Measurements from ENCODE around the gene LMTK2.

LMTK2 gene

GRCh38 chr7:98191668-98192431 is 85.2 kb downstream of the LMTK2 start:
- Histone ChIP-seq H3K27me3 (ENCODE audit: insufficient read depth, low read length, poor library complexity, severe bottlenecking) (no peaks in the 10 kb centered on the region), H4K20me1 (ENCODE audit: insufficient read depth, low read length, poor library complexity, severe bottlenecking) (no peaks in the 10 kb centered on the region), H3K9ac (ENCODE audit: low read depth, low read length, poor library complexity, severe bottlenecking) (no peak overlapping the region), H3K36me3 (ENCODE audit: insufficient read depth, low read length) (peaks cover 53% of the 10 kb centered on the region; the same call in 1 of the 2 replicates), H3K9me2 (replicated peaks; ENCODE audit: low read depth, low read length) (no peaks in the 10 kb centered on the region), H3K9me3 (ENCODE audit: insufficient read depth, low read depth, low read length) (no peaks in the 10 kb centered on the region), H3F3A (ENCODE audit: low read depth) (no peaks in the 10 kb centered on the region), H3K4me1 (ENCODE audit: insufficient read depth, low read length, poor library complexity, severe bottlenecking) (no peaks in the 10 kb centered on the region), H3K79me2 (ENCODE audit: insufficient read depth, low read length) (no peaks in the 10 kb centered on the region), H3K4me2 (ENCODE audit: low read depth, low read length, poor library complexity, severe bottlenecking) (no peak overlapping the region), H3K4me3 (ENCODE audit: low read length, poor library complexity, severe bottlenecking) (no peak overlapping the region), H2AFZ (ENCODE audit: low read length) (no peak overlapping the region)
- no peak for TF ChIP-seq EZH2phosphoT487 (IDR thresholded peaks at IDR 0.05; ENCODE audit: borderline replicate concordance)
- TF ChIP-seq CTCF (conservative IDR thresholded peaks at IDR 0.05; ENCODE audit: low read length), result no peak

GRCh38 chr7:98192781-98193457 is 86.3 kb downstream of the LMTK2 start:
- H3K4me1 ChIP-seq (ENCODE audit: insufficient read depth, low read length, poor library complexity, severe bottlenecking), result no peaks in the 10 kb centered on the region
- TF ChIP-seq CTCF (conservative IDR thresholded peaks at IDR 0.05; ENCODE audit: low read length) (no peak), EZH2phosphoT487 (IDR thresholded peaks at IDR 0.05; ENCODE audit: borderline replicate concordance) (no peak)

GRCh38 chr7:98193474-98194180 is 87.0 kb downstream of the LMTK2 start:
- Histone ChIP-seq H4K20me1 (ENCODE audit: insufficient read depth, low read length, poor library complexity, severe bottlenecking) (no peaks in the 10 kb centered on the region), H3K4me1 (ENCODE audit: insufficient read depth, low read length, poor library complexity, severe bottlenecking) (no peaks in the 10 kb centered on the region), H3K4me2 (ENCODE audit: low read depth, low read length, poor library complexity, severe bottlenecking) (no peak overlapping the region), H2AFZ (ENCODE audit: low read length) (no peak overlapping the region), H3K4me3 (ENCODE audit: low read length, poor library complexity, severe bottlenecking) (no peak overlapping the region), H3K27me3 (ENCODE audit: insufficient read depth, low read length, poor library complexity, severe bottlenecking) (no peaks in the 10 kb centered on the region), H3K79me2 (ENCODE audit: insufficient read depth, low read length) (no peaks in the 10 kb centered on the region), H3K9me2 (replicated peaks; ENCODE audit: low read depth, low read length) (no peaks in the 10 kb centered on the region), H3K9ac (ENCODE audit: low read depth, low read length, poor library complexity, severe bottlenecking) (no peak overlapping the region), H3K9me3 (ENCODE audit: insufficient read depth, low read depth, low read length) (no peaks in the 10 kb centered on the region), H3F3A (ENCODE audit: low read depth) (no peaks in the 10 kb centered on the region), H3K36me3 (ENCODE audit: insufficient read depth, low read length) (peaks cover 47% of the 10 kb centered on the region; the same call in 1 of the 2 replicates)
- TF ChIP-seq CTCF (conservative IDR thresholded peaks at IDR 0.05; ENCODE audit: low read length) (no peak), EZH2phosphoT487 (IDR thresholded peaks at IDR 0.05; ENCODE audit: borderline replicate concordance) (no peak)

More at GRCh38 chr7:98192781-98193457, 86.3 kb downstream of the LMTK2 start:
- H3K9ac ChIP-seq (ENCODE audit: low read depth, low read length, poor library complexity, severe bottlenecking), result no peak overlapping the region
- H3K36me3 ChIP-seq (ENCODE audit: insufficient read depth, low read length), result peaks cover 49% of the 10 kb centered on the region; the same call in 1 of the 2 replicates
- no peaks in the 10 kb centered on the region for H3K27me3 ChIP-seq (ENCODE audit: insufficient read depth, low read length, poor library complexity, severe bottlenecking)
- H2AFZ ChIP-seq (ENCODE audit: low read length), result no peak overlapping the region
- no peak overlapping the region for H3K4me2 ChIP-seq (ENCODE audit: low read depth, low read length, poor library complexity, severe bottlenecking)
- H3K79me2 ChIP-seq (ENCODE audit: insufficient read depth, low read length), result no peaks in the 10 kb centered on the region
- no peaks in the 10 kb centered on the region for H4K20me1 ChIP-seq (ENCODE audit: insufficient read depth, low read length, poor library complexity, severe bottlenecking)
- H3K9me3 ChIP-seq (ENCODE audit: insufficient read depth, low read depth, low read length), result no peaks in the 10 kb centered on the region
- no peak overlapping the region for H3K4me3 ChIP-seq (ENCODE audit: low read length, poor library complexity, severe bottlenecking)
- no peaks in the 10 kb centered on the region for H3F3A ChIP-seq (ENCODE audit: low read depth)
- no peaks in the 10 kb centered on the region for H3K9me2 ChIP-seq (replicated peaks; ENCODE audit: low read depth, low read length)

All from Loucy (cell line).